ENCODE data around the gene AKAP13.
"Not testable (repeated sequence)": the region's sequence is repeated elsewhere in the genome, so short reads cannot be mapped to it uniquely, and the experiment has no call there.

AKAP13 gene

DNA sequence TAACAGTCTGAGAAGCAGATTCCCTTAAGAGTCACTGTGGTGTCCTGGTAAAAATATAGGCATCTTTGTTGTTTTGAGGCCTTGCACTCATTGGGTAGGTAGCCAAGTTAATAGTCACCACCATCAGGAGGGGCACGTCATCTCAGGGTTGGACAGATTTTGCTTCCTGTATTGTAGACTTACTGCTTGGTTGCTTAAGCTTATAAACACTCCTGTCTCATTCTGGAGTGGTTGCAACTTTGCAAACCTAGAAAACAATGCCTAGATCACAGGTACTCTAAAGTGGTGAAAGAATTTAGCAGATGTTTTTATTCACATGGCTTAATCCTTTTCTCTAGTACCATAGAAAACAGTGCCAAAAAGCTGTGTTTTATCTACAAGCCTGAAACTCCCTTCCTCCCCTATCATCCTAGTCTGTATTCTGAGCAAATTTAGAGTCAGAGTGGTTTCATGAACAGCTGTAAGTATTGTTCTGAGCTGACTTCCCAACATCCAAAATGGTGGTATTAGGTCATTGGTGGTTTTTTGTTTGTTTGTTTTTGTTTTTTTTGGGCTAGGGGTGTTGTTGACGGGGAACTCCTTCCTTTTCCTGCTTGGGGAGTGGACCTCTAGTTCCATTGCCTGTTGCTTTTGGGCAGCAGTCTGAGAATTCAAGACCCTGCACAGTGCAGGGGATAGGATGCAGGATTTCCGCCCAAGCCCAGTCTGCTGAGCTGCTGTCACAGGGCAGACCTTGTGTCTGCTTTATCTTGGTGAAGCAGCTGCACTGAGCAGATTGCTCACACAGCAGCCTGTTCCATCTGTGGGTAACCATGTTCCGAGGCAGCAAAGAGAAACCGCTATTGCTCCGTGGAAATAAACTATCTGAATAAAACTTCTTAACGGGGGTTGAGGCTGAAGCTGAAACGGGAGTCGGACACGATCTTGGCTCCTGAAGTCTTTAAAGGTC is 202.0 kb downstream of the AKAP13 start:
- no peak for DNase-seq (ENCODE audit: low read depth)
- peaks cover 70% of the 10 kb centered on the region for H3K4me1 ChIP-seq (ENCODE audit: control insufficient read depth, insufficient read depth, low read length)

GRCh38 chr15:85583442-85583841 is 203.0 kb downstream of the AKAP13 start:
- Histone ChIP-seq H3K9ac (ENCODE audit: low read length) (peak overlapping the region; percentile 53), H3K9me3 (ENCODE audit: control insufficient read depth, low read length) (no peaks in the 10 kb centered on the region), H3K4me3 (ENCODE audit: low read length) (peak overlapping the region; percentile 70), H3K36me3 (ENCODE audit: control insufficient read depth, insufficient read depth, low read length, severe bottlenecking) (peaks cover 28% of the 10 kb centered on the region), H3K4me1 (ENCODE audit: control insufficient read depth, insufficient read depth, low read length) (peaks cover 77% of the 10 kb centered on the region), H3K27me3 (replicated peaks; ENCODE audit: control insufficient read depth, insufficient read depth, low read length) (no peaks in the 10 kb centered on the region)
- DNase-seq (ENCODE audit: low read depth) = no peak

More for the DNA sequence above, 202.0 kb downstream of the AKAP13 start:
- Histone ChIP-seq H3K4me3 (ENCODE audit: low read length) (peak overlapping the region; percentile 70), H3K36me3 (ENCODE audit: control insufficient read depth, insufficient read depth, low read length, severe bottlenecking) (peaks cover 28% of the 10 kb centered on the region), H3K27me3 (replicated peaks; ENCODE audit: control insufficient read depth, insufficient read depth, low read length) (no peaks in the 10 kb centered on the region), H3K9me3 (ENCODE audit: control insufficient read depth, low read length) (no peaks in the 10 kb centered on the region), H3K9ac (ENCODE audit: low read length) (peak overlapping the region; percentile 53)

DNA sequence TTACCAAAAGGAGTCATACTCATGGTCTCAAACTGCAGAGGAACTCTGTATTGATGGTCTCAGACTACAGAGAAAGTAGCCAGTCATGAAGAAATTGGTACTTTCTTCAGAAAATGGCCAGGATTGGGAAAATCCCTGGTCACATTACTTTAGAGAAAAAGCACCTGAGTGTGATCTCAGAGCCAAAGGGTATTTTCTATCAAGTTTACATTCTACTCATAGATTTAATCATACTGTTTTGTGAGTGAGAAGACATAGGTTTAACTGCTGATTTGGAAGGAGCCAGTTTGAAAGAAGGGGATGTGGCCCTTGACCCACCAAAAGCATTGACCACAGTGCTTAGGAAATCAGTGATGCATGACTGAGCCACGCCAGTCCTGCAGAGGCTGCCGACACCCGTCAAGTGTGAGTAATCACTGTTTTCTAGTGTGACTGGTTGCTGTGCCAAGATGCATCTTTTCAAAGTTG is 203.6 kb downstream of the AKAP13 start:
- peaks cover 28% of the 10 kb centered on the region for H3K36me3 ChIP-seq (ENCODE audit: control insufficient read depth, insufficient read depth, low read length, severe bottlenecking)
- no peak for DNase-seq (ENCODE audit: low read depth)
- peak overlapping the region; percentile 32 for H3K4me3 ChIP-seq (ENCODE audit: low read length)
- peaks cover 79% of the 10 kb centered on the region for H3K4me1 ChIP-seq (ENCODE audit: control insufficient read depth, insufficient read depth, low read length)
- no peaks in the 10 kb centered on the region for H3K27me3 ChIP-seq (replicated peaks; ENCODE audit: control insufficient read depth, insufficient read depth, low read length)
- H3K9ac ChIP-seq (ENCODE audit: low read length) = peak overlapping the region; percentile 53
- H3K9me3 ChIP-seq (ENCODE audit: control insufficient read depth, low read length) = no peaks in the 10 kb centered on the region

GRCh38 chr15:85584872-85585271 is 204.5 kb downstream of the AKAP13 start:
- DNase-seq (ENCODE audit: low read depth) = no peak
- Histone ChIP-seq H3K4me3 (ENCODE audit: low read length) (no peak overlapping the region), H3K36me3 (ENCODE audit: control insufficient read depth, insufficient read depth, low read length, severe bottlenecking) (peaks cover 19% of the 10 kb centered on the region), H3K9me3 (ENCODE audit: control insufficient read depth, low read length) (no peaks in the 10 kb centered on the region), H3K27me3 (replicated peaks; ENCODE audit: control insufficient read depth, insufficient read depth, low read length) (no peaks in the 10 kb centered on the region), H3K4me1 (ENCODE audit: control insufficient read depth, insufficient read depth, low read length) (peaks cover 79% of the 10 kb centered on the region), H3K9ac (ENCODE audit: low read length) (no peak overlapping the region)

DNA sequence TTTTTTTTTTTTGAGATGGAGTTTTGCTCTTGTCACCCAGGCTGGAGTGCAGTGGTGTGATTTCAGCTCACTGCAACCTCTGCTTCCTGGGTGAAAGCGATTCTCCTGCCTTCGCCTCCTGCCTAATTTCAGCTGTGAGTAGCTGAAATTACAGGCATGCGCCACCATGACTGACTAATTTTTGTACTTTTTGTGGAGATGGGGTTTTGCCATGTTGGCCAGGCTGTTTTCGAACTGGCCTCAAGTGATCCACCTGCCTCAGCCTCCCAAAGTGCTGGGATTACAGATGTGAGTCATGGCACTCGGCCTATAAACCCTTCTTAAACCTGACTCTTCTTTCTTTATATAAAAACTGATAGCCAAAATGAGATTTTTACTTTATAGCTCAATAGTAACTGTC is 205.8 kb downstream of the AKAP13 start:
- H3K27me3 ChIP-seq (replicated peaks; ENCODE audit: control insufficient read depth, insufficient read depth, low read length); H3K9ac ChIP-seq (ENCODE audit: low read length); H3K4me3 ChIP-seq (ENCODE audit: low read length); H3K9me3 ChIP-seq (ENCODE audit: control insufficient read depth, low read length); DNase-seq (ENCODE audit: low read depth): not testable (repeated sequence)
- Histone ChIP-seq H3K36me3 (ENCODE audit: control insufficient read depth, insufficient read depth, low read length, severe bottlenecking) (peaks cover 13% of the 10 kb centered on the region), H3K4me1 (ENCODE audit: control insufficient read depth, insufficient read depth, low read length) (peaks cover 77% of the 10 kb centered on the region)

- H3K4me3 ChIP-seq (ENCODE audit: low read length) = no peak overlapping the region
- peak overlapping the region; percentile 12 for H3K9ac ChIP-seq (ENCODE audit: low read length)
- H3K36me3 ChIP-seq (ENCODE audit: control insufficient read depth, insufficient read depth, low read length, severe bottlenecking) = peaks cover 3% of the 10 kb centered on the region
- peaks cover 76% of the 10 kb centered on the region for H3K4me1 ChIP-seq (ENCODE audit: control insufficient read depth, insufficient read depth, low read length)
- no peaks in the 10 kb centered on the region for H3K27me3 ChIP-seq (replicated peaks; ENCODE audit: control insufficient read depth, insufficient read depth, low read length)
- H3K9me3 ChIP-seq (ENCODE audit: control insufficient read depth, low read length) = no peaks in the 10 kb centered on the region
- DNase-seq (ENCODE audit: low read depth) = peak; percentile 56
These were observed 207.5 kb downstream of the AKAP13 start for GRCh38 chr15:85587707-85588411.

- peak overlapping the region; percentile 6 for H3K4me3 ChIP-seq (ENCODE audit: low read length)
These were observed 208.3 kb downstream of the AKAP13 start for GRCh38 chr15:85588677-85589076.

GRCh38 chr15:85589851-85590250 is 209.4 kb downstream of the AKAP13 start:
- peaks cover 3% of the 10 kb centered on the region for H3K36me3 ChIP-seq (ENCODE audit: control insufficient read depth, insufficient read depth, low read length, severe bottlenecking)
- peak; percentile 82 for DNase-seq (ENCODE audit: low read depth)
- H3K9me3 ChIP-seq (ENCODE audit: control insufficient read depth, low read length) = no peaks in the 10 kb centered on the region

More at GRCh38 chr15:85588677-85589076, 208.3 kb downstream of the AKAP13 start:
- H3K9ac ChIP-seq (ENCODE audit: low read length) = peak overlapping the region; percentile 46
- H3K9me3 ChIP-seq (ENCODE audit: control insufficient read depth, low read length) = no peaks in the 10 kb centered on the region
- no peaks in the 10 kb centered on the region for H3K27me3 ChIP-seq (replicated peaks; ENCODE audit: control insufficient read depth, insufficient read depth, low read length)
- DNase-seq (ENCODE audit: low read depth) = peak; percentile 57
- peaks cover 3% of the 10 kb centered on the region for H3K36me3 ChIP-seq (ENCODE audit: control insufficient read depth, insufficient read depth, low read length, severe bottlenecking)
- peaks cover 68% of the 10 kb centered on the region for H3K4me1 ChIP-seq (ENCODE audit: control insufficient read depth, insufficient read depth, low read length)

DNA sequence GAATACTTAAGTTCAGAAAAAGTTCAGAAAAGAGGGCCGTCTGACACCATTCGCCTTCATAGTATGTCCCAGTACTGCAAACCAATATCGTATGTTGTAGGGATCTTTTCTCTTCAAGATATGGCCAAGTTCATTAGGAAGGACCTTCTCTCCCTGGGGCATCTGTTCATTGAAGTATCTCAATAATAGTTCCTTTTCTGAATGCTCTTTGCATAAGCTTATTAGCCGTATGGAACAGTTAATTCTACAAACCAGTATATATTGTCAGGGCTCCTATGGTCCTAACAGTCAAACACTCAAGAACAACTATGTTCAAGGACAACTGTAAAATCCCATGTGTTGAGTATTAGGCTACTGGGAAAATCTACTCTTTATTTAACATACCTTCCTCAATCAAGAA is 211.2 kb downstream of the AKAP13 start:
- Histone ChIP-seq H3K4me3 (ENCODE audit: low read length) (no peak overlapping the region), H3K4me1 (ENCODE audit: control insufficient read depth, insufficient read depth, low read length) (peaks cover 52% of the 10 kb centered on the region), H3K36me3 (ENCODE audit: control insufficient read depth, insufficient read depth, low read length, severe bottlenecking) (peaks cover 3% of the 10 kb centered on the region), H3K9me3 (ENCODE audit: control insufficient read depth, low read length) (no peaks in the 10 kb centered on the region), H3K27me3 (replicated peaks; ENCODE audit: control insufficient read depth, insufficient read depth, low read length) (no peaks in the 10 kb centered on the region), H3K9ac (ENCODE audit: low read length) (no peak overlapping the region)
- DNase-seq (ENCODE audit: low read depth) = no peak

More at GRCh38 chr15:85589851-85590250, 209.4 kb downstream of the AKAP13 start:
- Histone ChIP-seq H3K4me1 (ENCODE audit: control insufficient read depth, insufficient read depth, low read length) (peaks cover 60% of the 10 kb centered on the region), H3K9ac (ENCODE audit: low read length) (peak overlapping the region; percentile 46), H3K4me3 (ENCODE audit: low read length) (peak overlapping the region; percentile 48), H3K27me3 (replicated peaks; ENCODE audit: control insufficient read depth, insufficient read depth, low read length) (no peaks in the 10 kb centered on the region)

DNA sequence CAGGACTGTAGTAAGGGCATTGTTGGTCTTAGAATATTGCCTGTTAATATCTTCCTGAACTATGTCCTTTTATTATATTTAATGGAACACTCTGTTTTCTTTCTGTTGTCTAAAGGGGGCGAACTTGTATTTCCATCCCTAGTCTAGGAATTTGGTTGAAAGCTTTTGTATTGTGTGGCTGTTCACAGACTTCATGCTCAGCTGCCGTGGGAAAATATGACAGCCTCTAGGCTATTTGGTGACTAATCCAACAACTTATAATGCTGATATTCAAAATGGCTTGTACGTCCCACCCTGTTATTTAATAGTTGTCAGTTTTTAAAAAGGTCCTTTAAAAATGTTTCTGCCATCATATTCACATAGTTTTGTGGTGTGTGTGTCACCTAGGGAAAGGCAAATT is 211.7 kb downstream of the AKAP13 start:
- Histone ChIP-seq H3K9me3 (ENCODE audit: control insufficient read depth, low read length) (no peaks in the 10 kb centered on the region), H3K27me3 (replicated peaks; ENCODE audit: control insufficient read depth, insufficient read depth, low read length) (no peaks in the 10 kb centered on the region), H3K4me3 (ENCODE audit: low read length) (no peak overlapping the region), H3K36me3 (ENCODE audit: control insufficient read depth, insufficient read depth, low read length, severe bottlenecking) (peaks cover under 1% of the 10 kb centered on the region), H3K9ac (ENCODE audit: low read length) (no peak overlapping the region), H3K4me1 (ENCODE audit: control insufficient read depth, insufficient read depth, low read length) (peaks cover 52% of the 10 kb centered on the region)
- peak; percentile 90 for DNase-seq (ENCODE audit: low read depth)

GRCh38 chr15:85593809-85594445 is 213.5 kb downstream of the AKAP13 start:
- H3K36me3 ChIP-seq (ENCODE audit: control insufficient read depth, insufficient read depth, low read length, severe bottlenecking) = peaks cover 10% of the 10 kb centered on the region
- peaks cover 40% of the 10 kb centered on the region for H3K4me1 ChIP-seq (ENCODE audit: control insufficient read depth, insufficient read depth, low read length)
- no peaks in the 10 kb centered on the region for H3K27me3 ChIP-seq (replicated peaks; ENCODE audit: control insufficient read depth, insufficient read depth, low read length)
- H3K9ac ChIP-seq (ENCODE audit: low read length) = no peak overlapping the region
- no peaks in the 10 kb centered on the region for H3K9me3 ChIP-seq (ENCODE audit: control insufficient read depth, low read length)
- DNase-seq (ENCODE audit: low read depth) = no peak
- H3K4me3 ChIP-seq (ENCODE audit: low read length) = no peak overlapping the region
